Skin of body (tissue), 2 donors: ENCODE measurements around the gene CTTN. TPM values are rescaled to one million over a fixed set of nuclear protein-coding genes. Genes with fewer than 3 reads are reported as not detected.

ENCODE experiments used
- DNase-seq: peaks from one replicate; lab custom pipeline; 2025; lab: John Stamatoyannopoulos, UW
- total RNA-seq: library from RNA; depleted of rRNA; stranded (reverse); fragments of >200 nt; gene quantifications from one replicate; pipeline ENCODE4 v1.2.3, GENCODE V29; 2014

Gene CTTN
- total RNA-seq, result 131 TPM

DNA sequence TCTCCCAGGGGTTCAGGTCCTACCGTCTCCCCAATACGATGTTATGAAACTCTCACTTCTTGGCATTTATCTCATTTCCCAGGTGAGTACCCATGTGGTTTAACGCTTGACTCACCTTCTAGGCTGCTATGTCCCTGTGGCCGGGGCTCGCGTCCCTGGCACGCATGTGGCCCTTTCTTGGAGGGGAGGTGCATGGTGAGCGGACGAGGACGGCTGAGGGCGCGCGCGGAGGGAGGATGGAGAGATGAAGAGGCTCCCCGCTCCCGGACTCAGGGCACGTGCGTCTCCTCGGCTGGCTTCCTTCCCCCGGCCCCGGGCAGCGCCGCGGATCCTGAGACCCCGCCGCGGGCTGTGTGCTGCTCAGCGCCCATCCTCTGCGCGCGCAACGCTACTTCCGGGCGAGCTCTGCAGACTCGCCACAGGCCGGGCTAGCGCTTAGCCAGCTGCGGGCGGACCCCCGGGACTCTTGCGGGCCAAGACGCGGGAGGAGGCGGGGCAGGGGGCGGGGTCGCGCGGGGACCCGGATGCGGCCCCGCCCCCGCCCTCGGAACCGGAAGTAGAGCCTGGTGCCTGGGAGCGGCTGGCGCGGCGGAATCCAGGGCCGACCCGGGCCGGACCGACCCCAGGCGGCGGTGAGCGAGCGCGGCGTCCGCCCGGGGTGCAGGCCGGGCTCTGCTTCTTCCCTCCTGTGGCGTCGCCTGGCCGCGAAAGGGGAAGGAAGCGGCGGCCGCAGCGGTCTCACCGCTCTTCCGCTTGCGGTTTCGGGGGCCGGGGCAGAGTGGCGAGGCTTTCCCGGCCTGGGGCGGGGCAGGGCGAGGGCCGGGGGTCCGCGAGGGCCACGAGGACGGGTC lies at the start of gene CTTN:
Gene CTTN, plus strand, starts transcription at position 547 of the 851 bp plus-strand sequence. CDS start 8,769 bp downstream, outside the sequence.
- DNase-seq, result peak; percentile 73

GRCh38 chr11:70348608-70349007 lies 49.7 kb upstream of the CTTN start:
- no peak for DNase-seq

DNA sequence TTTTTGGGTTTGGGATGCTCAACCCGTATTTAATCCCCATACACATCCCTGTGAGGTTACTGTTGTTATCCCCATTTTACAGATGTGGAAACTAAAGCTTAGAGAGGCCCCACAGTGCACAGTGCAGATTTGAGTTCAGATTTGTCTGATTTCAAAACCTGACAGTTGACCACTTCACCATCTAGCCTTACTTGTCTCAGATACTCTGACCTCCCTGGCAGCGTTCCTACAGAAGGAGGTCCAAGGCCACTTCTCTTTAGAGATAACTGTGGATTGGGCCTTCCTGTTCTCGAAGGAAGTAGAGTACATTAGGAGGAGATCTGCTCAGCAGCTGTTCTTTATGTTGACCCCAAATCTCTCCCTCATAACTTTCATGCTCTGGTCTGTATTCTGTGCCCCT lies 46.7 kb upstream of the CTTN start:
- DNase-seq, result no peak

DNA sequence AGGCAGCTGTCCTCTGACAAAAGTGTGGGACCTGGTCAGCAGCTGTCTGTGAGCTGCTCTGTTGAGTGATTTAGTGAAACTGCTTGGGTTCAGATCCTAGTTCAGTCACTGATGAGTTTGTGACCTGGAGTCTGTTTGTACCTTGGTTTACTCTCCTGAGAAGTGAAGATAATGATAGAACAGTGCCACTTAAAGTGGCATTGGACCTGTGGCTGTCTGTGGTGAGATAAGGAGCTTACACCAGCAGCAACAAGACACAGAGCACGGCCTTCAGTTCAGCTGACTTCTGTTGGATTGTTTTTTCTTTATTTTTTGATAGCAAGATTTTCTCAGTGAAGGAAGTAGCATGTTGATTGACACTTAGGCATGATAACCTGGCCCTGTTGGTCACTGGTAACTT lies 46.2 kb upstream of the CTTN start:
- no peak for DNase-seq

DNA sequence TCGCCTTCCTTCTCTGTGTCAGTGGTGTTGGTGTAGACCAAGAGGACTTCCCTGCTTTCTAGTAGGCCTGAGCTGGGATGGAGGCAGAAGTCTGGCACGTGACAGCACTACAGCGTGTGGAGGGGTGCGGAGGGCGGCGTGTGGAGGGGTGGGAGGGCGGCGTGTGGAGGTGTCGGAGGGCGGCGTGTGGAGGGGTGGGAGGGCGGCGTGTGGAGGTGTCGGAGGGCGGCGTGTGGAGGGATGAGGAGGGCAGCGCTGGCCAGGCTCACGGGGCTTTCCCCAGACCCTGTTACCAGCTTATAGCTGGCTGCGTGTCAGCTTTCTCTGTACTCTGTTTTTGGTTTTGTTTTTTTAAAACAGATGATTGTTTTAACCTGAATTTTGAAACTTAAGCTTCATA lies 45.7 kb upstream of the CTTN start:
- DNase-seq, result no peak

DNA sequence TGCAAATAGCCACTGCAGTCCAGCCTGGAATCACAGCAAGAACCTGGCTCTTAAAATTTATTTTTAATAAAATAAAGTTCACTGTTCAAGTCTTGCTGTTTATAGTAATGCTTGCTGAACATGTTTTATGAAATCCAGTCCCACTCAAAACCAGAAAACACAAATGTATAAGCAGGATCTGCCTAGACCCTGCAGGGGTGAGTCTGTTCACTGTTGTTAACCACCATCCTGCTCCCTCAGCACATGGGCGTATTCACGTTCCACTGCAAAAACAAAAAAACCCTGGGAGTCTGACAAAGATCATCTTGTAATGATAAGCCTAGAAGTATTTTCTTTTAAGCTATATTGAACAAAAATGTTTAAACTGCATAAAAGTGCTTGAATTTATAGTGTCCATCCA lies 45.0 kb upstream of the CTTN start:
- DNase-seq, result no peak

- DNase-seq, result no peak
Measured at GRCh38 chr11:70353900-70354568, 44.3 kb upstream of the CTTN start.

DNA sequence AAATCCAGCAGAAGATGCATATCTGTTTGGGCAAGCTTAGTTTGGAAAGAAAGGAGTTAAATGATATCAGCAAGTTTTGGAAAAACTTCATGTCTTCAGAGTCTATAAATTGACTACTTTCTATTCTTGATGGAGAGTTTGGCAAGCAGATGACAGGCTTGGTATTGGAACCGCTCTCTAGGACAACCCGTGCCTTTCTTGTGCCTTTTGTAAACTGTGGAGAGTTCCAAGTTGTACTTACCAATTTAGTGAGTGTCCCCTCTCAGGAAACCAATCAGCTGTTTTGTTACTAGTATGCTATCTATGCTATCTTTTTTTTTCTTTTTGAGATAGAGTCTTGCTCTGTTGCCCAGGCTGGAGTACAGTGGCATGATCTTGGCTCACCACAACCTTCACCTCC lies 43.7 kb upstream of the CTTN start:
- no peak for DNase-seq

DNA sequence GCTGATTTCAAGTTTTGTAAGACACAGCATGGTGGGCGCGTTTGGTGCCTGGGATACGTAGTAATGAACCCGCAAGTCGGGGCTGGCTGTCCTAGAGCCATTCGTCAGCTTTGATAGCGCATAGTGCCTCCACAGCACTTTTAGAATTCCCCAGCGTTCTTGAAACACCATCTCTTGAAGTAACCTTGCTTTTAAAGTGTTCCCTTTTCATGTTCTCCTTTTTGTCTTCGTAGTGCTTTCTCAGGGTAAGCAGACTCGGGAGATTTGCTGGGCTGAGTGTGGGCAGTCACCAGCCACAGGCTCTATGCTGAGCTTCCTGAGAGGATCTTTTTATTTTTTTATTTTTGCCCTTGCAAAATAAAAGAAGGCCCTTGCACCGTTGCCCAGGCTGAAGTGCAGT lies 39.6 kb upstream of the CTTN start:
- no peak for DNase-seq

DNA sequence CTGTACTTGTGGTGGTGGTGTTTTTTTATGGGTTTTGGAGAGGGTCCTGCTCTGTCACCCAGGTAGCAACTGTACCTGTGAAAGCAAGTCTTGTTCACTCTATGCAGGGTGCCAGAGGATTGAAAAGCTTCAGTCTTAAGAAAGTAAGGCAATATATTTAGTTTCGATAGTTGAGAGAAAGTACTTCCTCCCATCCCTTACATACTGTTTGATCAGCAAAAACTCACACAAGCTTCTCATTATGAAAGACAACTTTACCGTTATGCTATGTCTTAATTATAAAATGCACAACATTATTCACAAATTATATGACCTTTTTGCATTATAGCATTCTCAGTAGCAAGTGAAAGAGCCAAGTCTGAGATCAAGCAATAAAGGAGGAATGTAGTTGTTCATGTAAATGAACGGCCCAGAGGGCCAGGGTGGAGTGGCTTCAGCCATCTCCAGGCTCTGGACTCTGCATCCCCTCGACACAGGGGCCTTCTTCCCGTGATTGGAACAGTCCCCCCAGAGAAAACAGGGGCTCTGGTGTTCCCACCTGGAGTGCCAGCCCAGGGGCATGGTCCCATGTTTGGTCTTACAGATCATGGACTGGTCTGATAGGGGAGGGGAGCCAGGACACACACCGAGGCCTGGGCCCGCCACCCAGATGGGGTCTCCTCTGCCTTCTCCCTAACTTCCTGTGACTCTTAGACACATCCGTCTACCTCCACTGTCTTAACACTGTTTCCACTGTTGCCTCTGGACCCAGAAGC lies 38.7 kb upstream of the CTTN start:
- DNase-seq, result no peak

GRCh38 chr11:70360211-70360610 lies 38.1 kb upstream of the CTTN start:
- DNase-seq, result no peak

- DNase-seq, result no peak
Measured at GRCh38 chr11:70364178-70364577, 34.2 kb upstream of the CTTN start.

GRCh38 chr11:70364745-70365543 lies 33.4 kb upstream of the CTTN start:
- no peak for DNase-seq

- no peak for DNase-seq
Measured at GRCh38 chr11:70365544-70365927, 32.8 kb upstream of the CTTN start.

GRCh38 chr11:70367071-70367470 lies 31.3 kb upstream of the CTTN start:
- DNase-seq, result no peak

DNA sequence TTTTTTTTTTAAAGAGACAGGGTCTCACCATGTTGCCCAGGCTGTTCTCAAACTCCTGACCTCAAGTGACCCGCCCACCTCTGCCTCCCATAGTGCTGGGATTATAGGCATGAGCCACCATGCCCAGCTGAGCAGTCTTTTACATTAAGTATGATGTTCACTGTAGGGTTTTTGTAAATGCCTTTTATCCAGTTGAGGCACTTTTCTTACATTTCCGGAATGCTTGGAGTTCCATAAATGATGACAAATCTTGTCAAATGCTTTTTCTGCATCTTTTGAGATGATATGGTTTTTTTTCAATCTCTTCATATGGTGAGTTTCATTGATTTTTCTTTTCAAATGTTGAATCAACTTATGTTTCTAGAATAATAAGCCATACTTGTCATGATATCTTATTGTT lies 29.4 kb upstream of the CTTN start:
- DNase-seq, result no peak

GRCh38 chr11:70371241-70371640 lies 27.1 kb upstream of the CTTN start:
- no peak for DNase-seq

DNA sequence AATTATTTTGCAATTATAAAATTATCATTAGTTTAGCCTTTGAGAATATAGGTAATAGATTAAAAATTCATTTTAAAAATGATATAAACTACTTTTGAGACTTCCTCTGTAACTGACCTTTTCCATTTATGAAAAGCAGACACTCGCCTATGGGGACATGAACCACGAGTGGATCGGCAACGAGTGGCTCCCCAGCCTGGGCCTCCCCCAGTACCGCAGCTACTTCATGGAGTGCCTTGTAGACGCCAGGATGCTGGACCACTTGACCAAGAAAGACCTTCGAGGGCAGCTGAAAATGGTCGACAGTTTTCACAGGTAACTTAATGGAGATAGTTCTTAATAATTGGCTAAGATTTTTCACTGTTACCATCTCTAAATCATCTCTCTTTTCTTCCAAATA lies 26.3 kb upstream of the CTTN start:
- DNase-seq, result no peak

GRCh38 chr11:70376621-70377020 lies 21.7 kb upstream of the CTTN start:
- DNase-seq, result no peak

- no peak for DNase-seq
Measured at GRCh38 chr11:70377645-70378044, 20.7 kb upstream of the CTTN start.

DNA sequence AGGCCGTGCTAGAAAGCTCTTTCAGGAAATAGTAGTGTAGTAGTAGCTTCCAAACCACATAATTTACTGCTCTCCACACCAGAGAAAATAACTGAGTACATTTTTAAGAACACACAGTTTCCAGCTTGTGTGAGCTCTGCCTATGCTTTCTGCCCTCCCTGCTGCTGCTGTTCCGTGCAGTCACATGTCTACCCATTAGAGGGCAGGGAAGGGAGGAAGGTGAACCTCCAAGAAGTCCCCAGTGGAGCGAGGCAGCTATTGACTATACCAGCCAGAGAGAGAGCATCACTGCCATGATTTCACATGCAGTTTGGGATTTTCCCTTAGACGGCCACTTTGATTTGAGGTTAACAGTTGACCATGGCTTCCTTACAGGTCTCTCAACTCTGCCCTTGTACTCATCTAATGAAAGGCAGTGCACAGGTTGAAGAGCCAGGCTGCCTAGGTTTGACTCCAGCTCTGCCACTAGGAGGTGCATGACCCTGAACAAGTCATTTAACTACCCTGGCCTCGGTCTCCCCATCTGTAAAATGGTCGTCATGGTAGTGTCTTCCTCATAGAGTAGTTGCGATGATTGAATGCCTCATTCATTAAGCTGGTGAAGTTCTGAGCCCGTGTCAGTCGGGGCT lies 19.7 kb upstream of the CTTN start:
- DNase-seq, result no peak
